Endothelial cell (in vitro differentiated cells): ENCODE results near the gene PEX11A. TPM values are rescaled to one million over a fixed set of nuclear protein-coding genes. Genes with fewer than 3 reads are reported as not detected.

Experiments
- DNase-seq: peaks from one replicate; pipeline ENCODE4 v3.0.0; 2021; ENCODE audit warnings: low spot score
- H3K27ac Mint-ChIP-seq: one replicate; pipeline ENCODE4 v1.8.0; 2021; ENCODE audit warnings: mixed read lengths, inconsistent platforms; ENCODE audit not compliant: unreplicated experiment
- H3K27me3 Mint-ChIP-seq: one replicate; pipeline ENCODE4 v1.8.0; 2021; ENCODE audit warnings: mild to moderate bottlenecking, moderate library complexity, mixed read lengths, inconsistent platforms; ENCODE audit not compliant: unreplicated experiment
- H3K36me3 Mint-ChIP-seq: one replicate; pipeline ENCODE4 v1.8.0; 2021; ENCODE audit warnings: mild to moderate bottlenecking, low read depth, mixed read lengths, inconsistent platforms; ENCODE audit not compliant: unreplicated experiment
- H3K4me1 Mint-ChIP-seq: one replicate; pipeline ENCODE4 v1.8.0; 2021; ENCODE audit warnings: mild to moderate bottlenecking, mixed read lengths, inconsistent platforms; ENCODE audit not compliant: unreplicated experiment
- H3K4me3 Mint-ChIP-seq: one replicate; pipeline ENCODE4 v1.8.0; 2021; ENCODE audit warnings: mild to moderate bottlenecking, mixed read lengths, inconsistent platforms; ENCODE audit not compliant: unreplicated experiment
- H3K9me3 Mint-ChIP-seq: one replicate; pipeline ENCODE4 v1.8.0; 2021; ENCODE audit warnings: mixed read lengths, inconsistent platforms; ENCODE audit not compliant: unreplicated experiment
- total RNA-seq: library from RNA; stranded (reverse); fragmentation: NEBNext Ultra II Directional; extraction: Animal tissue kit (Norgen Biotek cat#: 25700); gene quantifications from one replicate; pipeline ENCODE4 v1.2.1, GENCODE V29; 2021; ENCODE audit not compliant: unreplicated experiment
- TF ChIP-seq, protein P1 (sequence below): fragments of 200-600 bp; sonication (generic); IDR thresholded peaks from one replicate; pipeline ENCODE4 v1.5.0; 2021; ENCODE audit warnings: antibody characterized with exemption; ENCODE audit not compliant: unreplicated experiment

PEX11A gene
- total RNA-seq, 1 donor from 2014 or later = 4.5 TPM

DNA sequence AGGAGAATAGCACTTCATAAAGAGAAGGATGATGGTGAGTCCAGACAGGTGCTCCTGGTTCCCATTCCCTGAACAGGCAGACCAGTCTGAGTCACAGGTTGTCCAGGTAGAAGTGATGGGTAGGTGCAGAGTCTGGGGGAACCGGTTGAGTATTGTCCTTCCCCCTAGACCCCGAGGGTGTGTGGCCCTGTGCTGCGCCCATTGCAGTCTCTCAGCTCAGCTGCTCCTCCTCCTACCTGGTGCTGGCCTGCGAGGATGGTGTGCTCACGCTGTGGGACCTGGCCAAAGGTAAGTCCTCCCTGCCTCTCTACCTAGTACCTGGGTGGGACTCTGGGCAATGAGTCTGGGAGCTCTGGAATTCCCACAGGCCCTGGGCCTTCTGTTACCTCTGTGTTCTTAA lies 40.7 kb upstream of the PEX11A start:
- Mint-ChIP-seq H3K27ac (no peak overlapping the region), H3K27me3 (peaks cover 3% of the 10 kb centered on the region), H3K4me3 (no peak overlapping the region), H3K36me3 (no peaks in the 10 kb centered on the region), H3K4me1 (peaks cover 9% of the 10 kb centered on the region), H3K9me3 (no peaks in the 10 kb centered on the region)
- DNase-seq = no peak
- TF ChIP-seq, protein P1, sequence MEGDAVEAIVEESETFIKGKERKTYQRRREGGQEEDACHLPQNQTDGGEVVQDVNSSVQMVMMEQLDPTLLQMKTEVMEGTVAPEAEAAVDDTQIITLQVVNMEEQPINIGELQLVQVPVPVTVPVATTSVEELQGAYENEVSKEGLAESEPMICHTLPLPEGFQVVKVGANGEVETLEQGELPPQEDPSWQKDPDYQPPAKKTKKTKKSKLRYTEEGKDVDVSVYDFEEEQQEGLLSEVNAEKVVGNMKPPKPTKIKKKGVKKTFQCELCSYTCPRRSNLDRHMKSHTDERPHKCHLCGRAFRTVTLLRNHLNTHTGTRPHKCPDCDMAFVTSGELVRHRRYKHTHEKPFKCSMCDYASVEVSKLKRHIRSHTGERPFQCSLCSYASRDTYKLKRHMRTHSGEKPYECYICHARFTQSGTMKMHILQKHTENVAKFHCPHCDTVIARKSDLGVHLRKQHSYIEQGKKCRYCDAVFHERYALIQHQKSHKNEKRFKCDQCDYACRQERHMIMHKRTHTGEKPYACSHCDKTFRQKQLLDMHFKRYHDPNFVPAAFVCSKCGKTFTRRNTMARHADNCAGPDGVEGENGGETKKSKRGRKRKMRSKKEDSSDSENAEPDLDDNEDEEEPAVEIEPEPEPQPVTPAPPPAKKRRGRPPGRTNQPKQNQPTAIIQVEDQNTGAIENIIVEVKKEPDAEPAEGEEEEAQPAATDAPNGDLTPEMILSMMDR = no peak

DNA sequence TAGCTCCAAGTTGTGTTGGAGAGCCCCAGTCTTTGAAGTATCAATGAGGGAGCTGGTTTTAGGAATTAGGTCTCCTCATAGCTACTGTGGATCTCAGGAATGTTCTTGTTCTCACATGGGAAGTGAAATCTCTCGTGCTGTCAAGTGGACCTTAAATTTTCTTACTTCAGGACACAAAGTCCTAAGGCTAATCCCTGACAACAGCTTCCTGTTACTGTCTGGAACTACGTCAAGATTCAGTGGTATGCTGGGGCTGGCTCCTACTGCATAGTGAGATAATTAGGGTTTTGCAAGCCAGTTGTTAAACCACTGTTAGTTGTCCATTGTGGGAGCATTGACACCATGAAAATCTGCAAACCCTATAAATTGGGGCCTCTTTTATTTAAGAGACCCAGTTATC lies 37.7 kb upstream of the PEX11A start:
- no peak overlapping the region for H3K4me3 Mint-ChIP-seq

DNA sequence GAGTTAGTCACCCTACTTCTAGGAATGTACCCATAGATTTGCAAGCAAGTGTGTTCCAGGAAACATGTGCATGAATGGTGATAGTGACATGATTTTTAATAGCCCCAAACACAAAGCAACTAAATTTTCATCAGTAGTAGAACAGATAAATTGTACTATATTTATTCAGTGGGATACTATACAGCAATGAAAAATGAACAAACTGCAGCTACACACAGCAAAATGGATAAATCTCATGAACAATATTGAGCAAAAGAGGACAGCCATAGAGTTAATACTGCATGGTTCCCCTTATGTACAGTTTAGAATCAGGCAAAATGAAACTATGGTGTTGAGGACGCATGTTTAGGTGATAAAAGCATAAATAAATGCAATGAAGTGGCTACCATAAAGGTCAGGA lies 34.5 kb upstream of the PEX11A start:
- TF ChIP-seq, protein P1 = no peak
- Mint-ChIP-seq H3K36me3 (no peaks in the 10 kb centered on the region), H3K4me3 (no peak overlapping the region), H3K4me1 (peaks cover 4% of the 10 kb centered on the region), H3K9me3 (no peaks in the 10 kb centered on the region), H3K27ac (no peak overlapping the region), H3K27me3 (no peaks in the 10 kb centered on the region)
- no peak for DNase-seq

More for the DNA sequence above, 37.7 kb upstream of the PEX11A start:
- H3K27me3 Mint-ChIP-seq = no peaks in the 10 kb centered on the region
- TF ChIP-seq, protein P1 = no peak
- H3K4me1 Mint-ChIP-seq = peaks cover 4% of the 10 kb centered on the region
- no peak for DNase-seq
- H3K27ac Mint-ChIP-seq = no peak overlapping the region
- H3K36me3 Mint-ChIP-seq = no peaks in the 10 kb centered on the region
- no peaks in the 10 kb centered on the region for H3K9me3 Mint-ChIP-seq

DNA sequence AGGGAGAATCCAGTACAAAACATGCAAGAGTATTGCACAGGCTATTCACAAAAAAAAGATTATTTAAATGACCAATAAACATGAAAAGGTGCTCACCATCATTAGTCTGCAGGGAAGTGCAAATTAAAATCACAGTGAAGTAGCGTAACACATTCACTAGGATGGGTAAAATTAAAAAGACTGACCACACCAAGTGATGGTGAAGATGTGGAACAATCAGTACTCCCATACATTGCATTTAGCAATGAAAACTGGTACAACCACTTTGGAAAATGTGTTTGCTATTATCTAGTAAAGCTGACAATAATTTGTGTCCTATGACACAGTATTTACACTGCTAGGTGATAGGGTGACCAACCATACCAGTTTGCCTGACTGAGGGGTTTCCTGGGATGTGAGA lies 34.1 kb upstream of the PEX11A start:
- Mint-ChIP-seq H3K4me3 (no peak overlapping the region), H3K36me3 (no peaks in the 10 kb centered on the region), H3K4me1 (peaks cover 4% of the 10 kb centered on the region), H3K27me3 (no peaks in the 10 kb centered on the region), H3K9me3 (no peaks in the 10 kb centered on the region), H3K27ac (no peak overlapping the region)
- no peak for DNase-seq
- TF ChIP-seq, protein P1 = no peak

DNA sequence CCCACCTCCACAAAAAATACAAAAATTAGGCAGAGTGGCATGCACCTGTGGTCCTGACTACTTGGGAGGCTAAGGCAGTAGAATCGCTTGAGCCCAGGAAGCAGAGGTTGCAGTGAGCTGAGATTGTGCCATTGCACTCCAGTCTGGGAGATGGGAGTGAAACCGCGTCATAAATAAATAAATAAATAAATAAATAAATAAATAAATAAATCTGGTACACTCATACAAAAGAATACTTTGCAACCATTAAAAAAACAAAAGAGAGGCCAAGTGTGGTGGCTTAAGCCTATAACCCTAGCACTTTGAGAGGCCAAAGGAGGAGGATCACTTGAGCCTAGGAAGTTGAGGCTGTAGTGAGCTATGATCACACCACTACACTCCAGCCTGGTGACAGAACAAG lies 32.5 kb upstream of the PEX11A start:
- Mint-ChIP-seq H3K27me3 (no peaks in the 10 kb centered on the region), H3K4me3 (no peak overlapping the region), H3K4me1 (no peaks in the 10 kb centered on the region), H3K36me3 (no peaks in the 10 kb centered on the region), H3K27ac (peak overlapping the region; percentile 11), H3K9me3 (no peaks in the 10 kb centered on the region)
- TF ChIP-seq, protein P1 = no peak
- DNase-seq = no peak
